ENCODE measurements around the gene DCST1. TPM values are rescaled to one million over a fixed set of nuclear protein-coding genes. Genes with fewer than 3 reads are reported as not detected.

DCST1 gene
- total and polyA plus RNA-seq, 2 of the 4 experiments (the other 2 are of a cell fraction): not detected

GRCh38 chr1:155069551-155070157 lies 36.0 kb downstream of the DCST1 start:
- H3K9me1 ChIP-seq (ENCODE audit: insufficient read depth, low read length): peaks cover 8% of the 10 kb centered on the region; the same call in 1 of the 2 replicates
- intact Hi-C loops (cut with micrococcal nuclease) (no loop called here), in situ Hi-C loops (cut with MboI; ENCODE audit: low sequenced_read_pairs) (no loop called here), dilution Hi-C loops (cut with HindIII; ENCODE audit: low sequenced_read_pairs, unreplicated experiment) (no loop called here)
- H3K18ac ChIP-seq (ENCODE audit: low read depth, low read length): no peak overlapping the region
- ChIA-PET POLR2A (ENCODE audit: unreplicated experiment) (no interaction called here), CTCF (interaction anchor here (1.3 kb wide), 1 partner anchor 16 kb away, joined by 4 read pairs; no protein-coding TSS in a partner anchor)
- DNase-seq: no peak
- no peak overlapping the region for H2BK120ac ChIP-seq (ENCODE audit: low read depth, low read length)
- peaks cover 5 to 10% of the 10 kb centered on the region in 2 experiments; a peak in 2 of 4 replicates for H3K79me1 ChIP-seq (ENCODE audit: low read depth in 1 of 2, low read length in 2 of 2)
- no peak overlapping the region for H4K5ac ChIP-seq (ENCODE audit: low read depth, low read length)
- no TSS peak for BruUV-seq (replicated peaks)
- H3K4ac ChIP-seq (ENCODE audit: low read depth, low read length): no peak overlapping the region
- no peak overlapping the region for H2AK9ac ChIP-seq (replicated peaks; ENCODE audit: low read depth, low read length, poor library complexity)
- no peaks in the 10 kb centered on the region for H3K9me3 ChIP-seq (ENCODE audit: control insufficient read depth, insufficient read depth, low read length)
- WGBS, 2 experiments (ENCODE audit: extremely low coverage in 2 of 2, insufficient read length in 1 of 2): no CpG with 5 or more reads among the region's 7 CpGs
- no peak overlapping the region for H2AK5ac ChIP-seq (ENCODE audit: low read depth, low read length)
- no peak overlapping the region for H3K14ac ChIP-seq (replicated peaks; ENCODE audit: low read depth, low read length)
- peaks cover 11% of the 10 kb centered on the region for H3K27me3 ChIP-seq (ENCODE audit: control insufficient read depth, insufficient read depth, low read length)
- H4K8ac ChIP-seq (ENCODE audit: low read depth in 2 of 2, low read length in 2 of 2): no peak overlapping the region
- no peak overlapping the region for H3K23ac ChIP-seq (ENCODE audit: low read depth, low read length)
- no peak overlapping the region for H2BK15ac ChIP-seq (ENCODE audit: low read depth, low read length)
- no peak overlapping the region for H3K4me2 ChIP-seq (ENCODE audit: low read depth, low read length)
- H4K91ac ChIP-seq (ENCODE audit: insufficient read depth, low read depth, low read length): no peak overlapping the region
- H3K4me1 ChIP-seq (ENCODE audit: control insufficient read depth, insufficient read depth, low read length): peaks cover 5% of the 10 kb centered on the region; the same call in 1 of the 2 replicates
- H4K20me1 ChIP-seq (ENCODE audit: insufficient read depth, low read length): peaks cover 4% of the 10 kb centered on the region; the same call in 1 of the 2 replicates
- no peak overlapping the region for H2BK5ac ChIP-seq (ENCODE audit: low read depth, low read length, poor library complexity, severe bottlenecking)
- H2AFZ ChIP-seq (replicated peaks; ENCODE audit: low read length, poor library complexity): no peak overlapping the region
- TF ChIP-seq FOS (IDR thresholded peaks at IDR 0.05; ENCODE audit: low read depth, low read length) (no peak), CEBPB (IDR thresholded peaks at IDR 0.05; ENCODE audit: low read depth, low read length) (no peak), MXI1 (IDR thresholded peaks at IDR 0.05; ENCODE audit: borderline replicate concordance, low read depth, low read length) (no peak), USF2 (IDR thresholded peaks at IDR 0.05; ENCODE audit: low read depth, low read length) (no peak), RCOR1 (IDR thresholded peaks at IDR 0.05; ENCODE audit: insufficient replicate concordance, low read length) (no peak), CTCF (conservative IDR thresholded peaks at IDR 0.05; ENCODE audit: low read depth, low read length) (no peak), MAZ (IDR thresholded peaks at IDR 0.05; ENCODE audit: borderline replicate concordance, low read depth, low read length) (no peak), SMC3 (IDR thresholded peaks at IDR 0.05; ENCODE audit: low read depth, low read length) (no peak), RFX5 (IDR thresholded peaks at IDR 0.05; ENCODE audit: low read depth, low read length) (no peak), NFE2L2 (IDR thresholded peaks at IDR 0.05; ENCODE audit: low read depth, low read length) (no peak), ELK1 (IDR thresholded peaks at IDR 0.05; ENCODE audit: borderline replicate concordance, low read depth, low read length) (no peak), RAD21 (IDR thresholded peaks at IDR 0.05; ENCODE audit: low read length) (no peak), CHD1 (IDR thresholded peaks at IDR 0.05; ENCODE audit: low read depth, low read length) (no peak)
- no peak overlapping the region for H2BK20ac ChIP-seq (ENCODE audit: low read depth, low read length)
- ATAC-seq (ENCODE audit: low read depth): no peak
- no peak overlapping the region for H3K4me3 ChIP-seq (ENCODE audit: insufficient read depth, low read depth, low read length)
- no peak overlapping the region for H3K56ac ChIP-seq (ENCODE audit: extremely low read depth, insufficient read depth, low read length)
- no peak overlapping the region for H3K9ac ChIP-seq (ENCODE audit: low read depth, low read length)
- H3K36me3 ChIP-seq (ENCODE audit: control insufficient read depth, insufficient read depth, low read length): peaks cover 21% of the 10 kb centered on the region; the same call in 1 of the 2 replicates
- H3K27ac ChIP-seq (ENCODE audit: insufficient read depth, low read length): no peak overlapping the region

Measured in IMR-90 (cell line).